ENCODE measurements around the gene SMARCA4. TPM values are rescaled to one million over a fixed set of nuclear protein-coding genes. Genes with fewer than 3 reads are reported as not detected.
A peak's percentile ranks its signal among the peaks of the same experiment; 100 is the strongest.
"Not testable (repeated sequence)": the region's sequence is repeated elsewhere in the genome, so short reads cannot be mapped to it uniquely, and the experiment has no call there.

Gene SMARCA4
- total RNA-seq, 1 experiment from 2014 or later = 120 TPM

DNA sequence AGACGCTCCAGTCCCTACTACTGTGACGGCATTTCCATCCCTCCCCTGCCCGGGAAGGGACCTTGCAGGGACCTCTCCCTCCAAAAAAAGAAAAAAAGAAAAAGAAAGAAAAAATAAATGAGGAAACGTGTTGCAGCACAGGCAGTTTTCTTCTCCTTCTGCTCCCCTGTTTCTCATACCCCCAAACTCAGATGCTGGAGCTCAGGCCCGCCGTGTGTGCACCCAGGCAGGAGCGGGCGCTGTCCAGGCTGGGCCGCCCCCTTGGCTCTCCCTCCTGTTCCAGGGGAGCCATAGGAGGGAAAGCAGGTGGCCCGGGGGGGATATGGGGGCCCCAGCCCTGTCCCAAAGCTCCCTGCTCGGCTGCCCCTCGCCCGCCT, 38.2 kb upstream of the SMARCA4 start:
- no peak for DNase-seq
- H3K36me3 ChIP-seq = no peaks in the 10 kb centered on the region; the same call in 1 of the 2 replicates
- H3K4me3 ChIP-seq = no peak overlapping the region
- no peaks in the 10 kb centered on the region for H3K9me3 ChIP-seq (replicated peaks)
- no peak overlapping the region for H3K27ac ChIP-seq
- no peaks in the 10 kb centered on the region for H3K27me3 ChIP-seq
- no peaks in the 10 kb centered on the region; the same call in 1 of the 2 replicates for H3K4me1 ChIP-seq

DNA sequence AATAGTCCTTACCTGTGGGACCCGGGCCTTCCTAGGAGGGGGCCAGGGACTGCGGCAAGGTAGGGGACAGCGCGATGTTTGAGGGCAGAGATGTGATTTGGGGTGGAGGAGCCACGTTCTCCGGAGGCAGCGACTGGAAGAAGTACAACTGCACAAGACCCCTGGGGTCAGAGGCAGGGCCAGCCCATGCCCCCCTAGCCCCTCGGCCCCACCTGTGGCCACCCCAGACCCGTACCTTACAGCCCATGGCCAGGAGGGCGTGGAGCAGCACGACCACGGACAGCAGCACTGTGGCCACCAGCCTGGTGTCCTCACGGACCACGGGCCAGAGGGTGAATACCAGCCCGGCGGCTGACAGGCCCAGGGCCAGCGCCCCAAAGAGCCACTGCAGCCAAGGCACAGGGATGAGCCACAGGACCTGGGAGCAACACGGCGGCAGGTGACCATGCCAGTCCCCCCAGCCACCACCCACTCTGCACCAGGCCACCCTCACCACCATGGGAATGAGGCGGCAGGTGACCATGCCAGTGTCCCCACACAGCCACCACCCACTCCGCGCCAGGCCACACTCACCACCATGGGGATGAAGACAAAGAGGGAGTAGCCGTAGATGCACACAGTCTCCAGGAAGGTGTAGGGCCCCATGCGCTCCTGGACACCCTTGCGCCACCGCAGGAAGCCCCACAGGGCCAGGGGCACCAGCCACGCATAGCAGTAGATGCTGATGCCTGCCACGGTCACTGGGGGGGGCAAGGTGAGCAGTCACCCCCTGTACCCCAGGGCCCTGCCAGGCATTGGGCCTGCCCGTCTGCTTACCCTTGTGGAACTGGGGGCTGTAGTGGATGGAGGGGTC, 37.3 kb upstream of the SMARCA4 start:
- Histone ChIP-seq H3K4me1 (no peaks in the 10 kb centered on the region; the same call in 1 of the 2 replicates), H3K27me3 (no peaks in the 10 kb centered on the region), H3K27ac (no peak overlapping the region), H3K9me3 (replicated peaks) (no peaks in the 10 kb centered on the region), H3K36me3 (no peaks in the 10 kb centered on the region; the same call in 1 of the 2 replicates), H3K4me3 (no peak overlapping the region)
- DNase-seq = no peak

GRCh38 chr19:10924597-10924996, 36.2 kb upstream of the SMARCA4 start:
- Histone ChIP-seq H3K4me1 (no peaks in the 10 kb centered on the region; the same call in 1 of the 2 replicates), H3K4me3 (no peak overlapping the region), H3K9me3 (replicated peaks) (no peaks in the 10 kb centered on the region), H3K27me3 (no peaks in the 10 kb centered on the region), H3K36me3 (no peaks in the 10 kb centered on the region; the same call in 1 of the 2 replicates), H3K27ac (no peak overlapping the region)
- DNase-seq = no peak

DNA sequence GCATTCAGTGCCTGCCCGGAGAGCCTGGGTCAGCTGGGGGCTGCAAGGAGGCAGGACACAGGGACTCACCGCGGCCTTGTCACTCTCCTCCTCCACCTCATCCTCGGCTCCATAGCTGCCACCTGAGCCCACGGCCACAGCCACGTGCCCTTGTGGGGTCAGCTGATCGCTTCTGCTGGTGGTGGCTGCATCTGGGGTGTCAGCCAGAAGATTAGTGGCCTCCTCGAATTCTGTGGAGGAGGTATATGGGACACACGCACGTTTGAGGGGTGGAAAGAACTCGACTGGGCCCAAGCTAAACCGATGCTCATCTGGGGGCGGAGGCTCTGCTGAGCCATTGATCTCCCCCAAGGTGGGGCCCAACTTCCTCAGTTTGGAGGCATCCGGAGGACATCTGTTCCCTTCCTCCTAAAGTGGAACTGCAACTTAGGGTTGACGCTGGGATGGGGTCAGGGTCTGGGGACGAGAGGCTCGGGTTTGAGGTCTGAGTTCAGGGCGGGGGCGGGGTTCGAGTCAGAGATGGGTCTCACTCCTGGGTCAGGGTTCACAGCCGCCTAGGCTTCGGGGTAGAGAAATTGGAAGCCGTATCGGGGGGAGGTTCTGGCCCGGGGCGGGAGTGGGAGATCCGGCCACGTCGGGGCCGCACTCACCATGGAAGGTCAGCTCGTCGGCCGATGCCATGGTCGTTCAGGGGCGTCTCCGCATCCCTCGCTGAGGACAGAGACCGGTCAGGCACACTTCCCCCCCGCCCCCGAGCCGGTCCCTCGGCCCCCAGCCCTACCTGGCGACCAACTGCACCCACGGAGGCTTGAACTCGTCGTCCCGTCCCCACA, 32.9 kb upstream of the SMARCA4 start:
- H3K9me3 ChIP-seq (replicated peaks) = no peaks in the 10 kb centered on the region
- H3K4me1 ChIP-seq = no peaks in the 10 kb centered on the region; the same call in 1 of the 2 replicates
- H3K27me3 ChIP-seq = no peaks in the 10 kb centered on the region
- H3K27ac ChIP-seq = no peak overlapping the region; the same call in 1 of the 2 replicates
- H3K36me3 ChIP-seq = 0 out of 2 replicates have a peak, but pooled peaks cover 7% of the 10 kb centered on the region
- H3K4me3 ChIP-seq = peak overlapping the region; percentile 85
- DNase-seq = no peak

DNA sequence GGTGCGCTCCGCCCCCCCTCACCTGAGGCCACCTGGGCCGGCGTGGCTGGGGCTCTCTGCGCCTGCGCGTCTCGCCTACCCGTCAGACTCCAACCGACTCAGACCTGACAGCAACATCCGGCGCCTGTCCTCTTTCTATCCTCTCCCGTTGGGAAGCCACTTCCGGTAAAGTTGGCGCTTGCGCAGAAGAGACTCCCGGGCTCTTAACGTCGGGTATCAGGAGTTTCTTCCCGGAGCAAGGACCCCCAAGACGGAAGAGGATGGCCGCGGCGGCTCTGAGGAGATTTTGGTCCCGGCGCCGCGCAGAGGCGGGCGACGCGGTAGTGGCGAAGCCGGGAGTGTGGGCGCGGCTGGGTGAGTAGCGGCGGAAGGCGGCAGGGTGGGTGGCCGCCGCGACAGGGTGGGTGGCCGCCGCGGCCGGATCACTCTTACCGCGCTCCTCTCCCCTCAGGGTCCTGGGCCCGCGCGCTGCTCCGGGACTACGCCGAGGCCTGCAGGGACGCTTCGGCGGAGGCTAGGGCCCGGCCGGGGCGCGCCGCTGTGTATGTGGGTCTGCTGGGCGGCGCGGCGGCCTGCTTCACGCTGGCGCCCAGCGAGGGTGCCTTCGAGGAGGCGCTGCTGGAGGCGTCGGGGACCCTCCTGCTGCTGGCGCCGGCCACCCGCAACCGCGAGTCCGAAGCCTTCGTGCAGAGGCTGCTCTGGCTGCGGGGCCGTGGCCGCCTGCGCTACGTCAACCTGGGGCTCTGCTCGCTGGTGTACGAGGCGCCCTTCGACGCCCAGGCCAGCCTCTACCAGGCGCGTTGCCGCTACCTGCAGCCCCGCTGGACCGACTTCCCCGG, 32.0 kb upstream of the SMARCA4 start, which contains the start of the genes TIMM29 and YIPF2:
Gene TIMM29, plus strand, starts transcription at position 249 of the 839 bp plus-strand sequence. Its CDS starts 12 bp downstream, at position 261.
Gene YIPF2, minus strand, starts transcription at position 77 of the 839 bp plus-strand sequence. CDS start 229 bp downstream, outside the sequence.
- peak within 1 kb of the TSS; percentile 85 for H3K4me3 ChIP-seq
- H3K27me3 ChIP-seq = no peaks in the 10 kb centered on the region
- H3K9me3 ChIP-seq (replicated peaks) = no peaks in the 10 kb centered on the region
- peak; percentile 98 to 99 for DNase-seq
- H3K27ac ChIP-seq = peak within 1 kb of the TSS; percentile 30; the same call in 1 of the 2 replicates
- H3K36me3 ChIP-seq = 0 out of 2 replicates have a peak, but pooled peaks cover 7% of the 10 kb centered on the region
- no peaks in the 10 kb centered on the region; the same call in 1 of the 2 replicates for H3K4me1 ChIP-seq

GRCh38 chr19:10929402-10929794, 31.4 kb upstream of the SMARCA4 start:
- H3K9me3 ChIP-seq (replicated peaks) = no peaks in the 10 kb centered on the region
- no peak overlapping the region; the same call in 1 of the 2 replicates for H3K27ac ChIP-seq
- no peaks in the 10 kb centered on the region; the same call in 1 of the 2 replicates for H3K4me1 ChIP-seq
- no peak for DNase-seq
- no peaks in the 10 kb centered on the region for H3K27me3 ChIP-seq
- H3K36me3 ChIP-seq = 0 out of 2 replicates have a peak, but pooled peaks cover 7% of the 10 kb centered on the region
- H3K4me3 ChIP-seq = peak overlapping the region; percentile 85

DNA sequence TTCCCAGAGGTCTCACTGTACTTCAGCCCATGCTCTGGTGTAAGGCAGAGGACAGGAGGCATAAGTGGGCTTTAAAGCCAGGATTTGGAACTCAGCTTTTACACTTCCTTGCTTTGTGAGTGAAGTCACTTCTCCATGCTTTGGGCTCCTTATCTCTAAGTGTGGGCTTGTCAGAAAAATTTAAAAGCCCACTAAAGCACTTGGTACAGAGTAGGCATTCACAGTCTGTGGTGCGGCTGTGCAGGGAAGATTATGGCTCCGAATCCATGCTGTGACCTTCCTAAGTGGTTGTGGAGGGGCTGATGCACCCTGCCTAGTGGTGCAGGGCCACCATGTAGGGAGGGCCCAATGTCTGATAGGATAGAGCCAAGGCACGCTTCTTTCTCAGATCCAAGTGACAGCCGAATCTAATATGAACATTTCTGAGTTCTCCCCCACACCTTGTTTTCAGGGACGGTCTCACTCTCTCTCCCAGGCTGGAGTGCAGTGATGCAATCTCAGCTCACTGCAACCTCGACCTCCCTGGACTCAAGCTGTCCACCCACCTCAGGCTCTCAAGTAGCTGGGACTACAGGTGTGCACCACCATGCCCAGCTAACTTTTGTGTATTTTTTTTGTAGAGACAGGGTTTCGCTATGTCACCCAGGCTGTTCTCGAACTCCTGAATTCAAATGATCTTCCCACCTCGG, 25.3 kb upstream of the SMARCA4 start:
- H3K27me3 ChIP-seq = no peaks in the 10 kb centered on the region
- no peak overlapping the region for H3K27ac ChIP-seq
- DNase-seq = no peak
- 0 out of 2 replicates have a peak, but pooled peaks cover 4% of the 10 kb centered on the region for H3K36me3 ChIP-seq
- no peaks in the 10 kb centered on the region; the same call in 1 of the 2 replicates for H3K4me1 ChIP-seq
- no peak overlapping the region for H3K4me3 ChIP-seq
- H3K9me3 ChIP-seq (replicated peaks) = no peaks in the 10 kb centered on the region

GRCh38 chr19:10936661-10937084, 24.2 kb upstream of the SMARCA4 start:
- Histone ChIP-seq H3K9me3 (replicated peaks) (no peaks in the 10 kb centered on the region), H3K36me3 (no peaks in the 10 kb centered on the region), H3K4me3 (no peak overlapping the region), H3K27ac (no peak overlapping the region), H3K27me3 (no peaks in the 10 kb centered on the region), H3K4me1 (no peaks in the 10 kb centered on the region; the same call in 1 of the 2 replicates)
- peak; percentile 66 to 87 for DNase-seq

- not testable (repeated sequence) for H3K36me3 ChIP-seq; H3K27ac ChIP-seq; H3K9me3 ChIP-seq (replicated peaks); H3K27me3 ChIP-seq; DNase-seq; H3K4me1 ChIP-seq
- H3K4me3 ChIP-seq = peak overlapping the region; percentile 17; the same call in 1 of the 2 replicates
Measured at GRCh38 chr19:10941649-10942048, 19.2 kb upstream of the SMARCA4 start.

DNA sequence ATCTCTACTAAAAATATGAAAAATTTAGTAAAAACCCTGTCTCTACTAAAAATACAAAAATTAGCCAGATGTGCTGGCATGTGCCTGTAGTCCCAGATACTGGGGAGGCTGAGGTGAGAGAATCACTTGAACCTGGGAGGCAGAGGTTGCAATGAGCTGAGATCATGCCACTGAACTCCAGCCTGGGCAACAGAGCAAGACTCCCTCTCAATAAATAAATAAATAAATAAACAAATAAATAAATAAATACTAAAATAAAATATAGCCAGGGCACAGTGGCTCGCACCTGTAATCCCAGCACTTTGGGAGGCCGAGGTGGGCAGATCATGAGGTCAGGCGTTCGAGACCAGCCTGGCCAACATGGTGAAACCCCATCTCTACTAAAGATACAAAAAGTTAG, 17.4 kb upstream of the SMARCA4 start:
- H3K27me3 ChIP-seq; H3K9me3 ChIP-seq (replicated peaks); H3K27ac ChIP-seq; H3K4me3 ChIP-seq; DNase-seq; H3K36me3 ChIP-seq: not testable (repeated sequence)
- peaks cover 21% of the 10 kb centered on the region for H3K4me1 ChIP-seq

DNA sequence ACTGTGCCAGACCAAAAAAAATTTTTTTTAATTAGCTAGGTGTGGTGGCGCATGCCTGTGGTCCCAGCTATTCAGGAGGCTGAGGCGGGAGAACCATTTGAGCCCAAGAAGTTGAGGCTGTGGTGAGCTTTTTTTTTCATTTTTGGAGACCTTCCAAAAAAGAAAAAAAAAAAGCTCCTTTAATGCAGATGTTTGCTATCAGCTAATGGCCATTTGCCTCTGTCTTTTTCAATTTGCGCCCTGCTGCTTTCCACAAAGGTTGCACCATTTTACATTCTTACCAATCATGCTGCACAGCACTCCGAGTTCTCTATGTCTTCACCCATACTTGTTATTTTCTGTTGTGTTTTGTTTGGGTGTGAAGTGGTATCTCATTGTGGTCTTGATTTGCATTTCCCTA, 15.6 kb upstream of the SMARCA4 start:
- DNase-seq = no peak
- no peak overlapping the region for H3K27ac ChIP-seq
- peaks cover 27% of the 10 kb centered on the region for H3K4me1 ChIP-seq
- H3K4me3 ChIP-seq = no peak overlapping the region
- no peaks in the 10 kb centered on the region for H3K9me3 ChIP-seq (replicated peaks)
- no peaks in the 10 kb centered on the region for H3K27me3 ChIP-seq
- H3K36me3 ChIP-seq = no peaks in the 10 kb centered on the region

- Histone ChIP-seq H3K9me3 (replicated peaks) (no peaks in the 10 kb centered on the region), H3K4me3 (no peak overlapping the region), H3K27me3 (no peaks in the 10 kb centered on the region), H3K27ac (peak overlapping the region; percentile 58), H3K4me1 (peaks cover 27% of the 10 kb centered on the region), H3K36me3 (no peaks in the 10 kb centered on the region)
- no peak for DNase-seq
Measured at GRCh38 chr19:10946958-10947657, 13.7 kb upstream of the SMARCA4 start.

GRCh38 chr19:10952809-10953208, 8.0 kb upstream of the SMARCA4 start:
- no peaks in the 10 kb centered on the region for H3K9me3 ChIP-seq (replicated peaks)
- no peaks in the 10 kb centered on the region for H3K27me3 ChIP-seq
- H3K36me3 ChIP-seq = no peaks in the 10 kb centered on the region
- DNase-seq = no peak
- no peak overlapping the region for H3K27ac ChIP-seq
- H3K4me1 ChIP-seq = peaks cover 6% of the 10 kb centered on the region; the same call in 1 of the 2 replicates
- no peak overlapping the region for H3K4me3 ChIP-seq

Data from SJCRH30 (cell line).